D721Med (cell line): ENCODE measurements around the gene ITGB5.

Experiments
- DNase-seq: peaks from one replicate; pipeline ENCODE4 v3.0.0; 2011; ENCODE audit warnings: low spot score; ENCODE audit not compliant: insufficient read length
- FAIRE-seq: peaks from 2 replicates; lab custom pipeline; 2011; peaks lifted over from hg19 to GRCh38; lab: Jason Lieb, UNC
- CTCF ChIP-seq: IDR thresholded peaks from 2 replicates; pipeline ENCODE4 v1.5.1; 2012; ENCODE audit warnings: mild to moderate bottlenecking, control low read depth; ENCODE audit not compliant: insufficient read depth; ENCODE audit errors: missing control alignments

ITGB5 gene

GRCh38 chr3:124837730-124838186 lies 49.4 kb downstream of the ITGB5 start:
- TF ChIP-seq CTCF: no peak
- FAIRE-seq (no peak), DNase-seq (no peak)

- FAIRE-seq (no peak), DNase-seq (no peak)
- TF ChIP-seq CTCF: no peak
Observed at GRCh38 chr3:124837065-124837464, 50.1 kb downstream of the ITGB5 start.

GRCh38 chr3:124836448-124836847 lies 50.7 kb downstream of the ITGB5 start:
- DNase-seq (no peak), FAIRE-seq (no peak)
- no peak for TF ChIP-seq CTCF

GRCh38 chr3:124834723-124835718 lies 52.1 kb downstream of the ITGB5 start:
- DNase-seq (no peak), FAIRE-seq (no peak)
- no peak for TF ChIP-seq CTCF

GRCh38 chr3:124833710-124834332 lies 53.3 kb downstream of the ITGB5 start:
- FAIRE-seq (no peak), DNase-seq (no peak)
- no peak for TF ChIP-seq CTCF

GRCh38 chr3:124832782-124833709 lies 54.1 kb downstream of the ITGB5 start:
- TF ChIP-seq CTCF: no peak
- FAIRE-seq: no peak
- DNase-seq: no peak
